Panc1 (cell line): ENCODE data around the gene NPAS3. TPM values are rescaled to one million over a fixed set of nuclear protein-coding genes. Genes with fewer than 3 reads are reported as not detected.

Experiments used
- ATAC-seq: fragments of 200-7000 bp; cut with Tn5 transposase; 2 replicates; pipeline ENCODE4 v1.9.1; 2020; ENCODE audit warnings: mild to moderate bottlenecking, moderate library complexity
- BruUV-seq: library from RNA; stranded (reverse); fragments of 400-500 nt; replicated peaks from 2 replicates; lab custom pipeline; 2021; lab: Mats Ljungman, UMichigan
- CTCF ChIA-PET: fragments of 300-600 bp; sonication (Branson Sonifier 250); formaldehyde crosslinking; loops from one replicate; lab custom pipeline; 2022; ENCODE audit warnings: antibody characterized with exemption; lab: Charles Lee
- POLR2A ChIA-PET: fragments of 300-600 bp; sonication (Branson Sonifier 250); formaldehyde crosslinking; loops from one replicate; lab custom pipeline; 2022; ENCODE audit warnings: antibody characterized with exemption; lab: Charles Lee
- DNase-seq: peaks from one replicate; pipeline ENCODE4 v3.0.0-alpha.2; 2010; ENCODE audit warnings: low read depth, low spot score
- H3K27ac ChIP-seq: 2 replicates; pipeline ENCODE4 v1.5.1; 2011; ENCODE audit warnings: mild to moderate bottlenecking, low read length, inconsistent platforms
- H3K27me3 ChIP-seq: fragments of 200-500 bp; sonication (Bioruptor generic); 2 replicates; pipeline ENCODE4 v1.6.0; 2014; ENCODE audit warnings: low read length, inconsistent platforms; ENCODE audit not compliant: control insufficient read depth, insufficient read depth
- H3K36me3 ChIP-seq: fragments of 200-500 bp; sonication (Bioruptor generic); 2 replicates; pipeline ENCODE4 v1.5.1; 2014; ENCODE audit warnings: inconsistent platforms, mild to moderate bottlenecking, low read length, moderate library complexity; ENCODE audit not compliant: control insufficient read depth, insufficient read depth
- H3K4me1 ChIP-seq: 2 replicates; pipeline ENCODE4 v1.5.1; 2011; ENCODE audit warnings: inconsistent platforms, mild to moderate bottlenecking, low read length, moderate library complexity; ENCODE audit not compliant: control insufficient read depth, insufficient read depth
- H3K4me3 ChIP-seq, 2 experiments: 2 replicates each; pipeline ENCODE4 v1.5.1; 2011 to 2012; ENCODE audit warnings: low read depth in 2 of 2, low read length in 2 of 2, mild to moderate bottlenecking in 2 of 2, inconsistent platforms in 1 of 2, moderate library complexity in 1 of 2
- H3K9me3 ChIP-seq: fragments of 200-500 bp; sonication (Bioruptor generic); 2 replicates; pipeline ENCODE4 v1.5.1; 2014; ENCODE audit warnings: low read depth, mild to moderate bottlenecking, inconsistent platforms, low read length, moderate library complexity; ENCODE audit not compliant: control insufficient read depth, insufficient read depth
- CTCF ChIP-seq: fragments of 450-650 bp; IDR thresholded peaks from 2 replicates; pipeline ENCODE4 v1.5.1; 2017; ENCODE audit warnings: mild to moderate bottlenecking
- POLR2AphosphoS5 ChIP-seq: IDR thresholded peaks from 2 replicates; pipeline ENCODE4 v1.6.1; 2012; ENCODE audit warnings: mild to moderate bottlenecking, low read depth, low read length, moderate library complexity
- REST ChIP-seq, 2 experiments: IDR thresholded peaks; 2 replicates each; pipeline ENCODE4 v1.6.1; 2011 to 2012; ENCODE audit warnings: low read depth in 2 of 2, control low read depth in 1 of 2, low read length in 1 of 2, mild to moderate bottlenecking in 1 of 2, moderate library complexity in 1 of 2; ENCODE audit not compliant: insufficient read depth in 1 of 2
- SIN3A ChIP-seq: IDR thresholded peaks from 2 replicates; pipeline ENCODE4 v1.6.1; 2012; ENCODE audit warnings: low read depth, mild to moderate bottlenecking, low read length, moderate library complexity, borderline replicate concordance; ENCODE audit not compliant: insufficient read depth
- TCF7L2 ChIP-seq: IDR thresholded peaks from 2 replicates; pipeline ENCODE4 v1.6.1; 2011; ENCODE audit warnings: mild to moderate bottlenecking, low read depth, low read length, inconsistent platforms
- in situ Hi-C: cut with HindIII; loops from 2 replicates; pipeline ENCODE4 v1.10.0; 2016; ENCODE audit warnings: low sequenced_read_pairs, low pct_unique_long_range_greater_than_20kb
- intact Hi-C: fragments of 100-400 bp; cut with micrococcal nuclease; formaldehyde crosslinking; loops from one replicate; pipeline ENCODE4 v1.10.0; 2022; ENCODE audit not compliant: unreplicated experiment
- total RNA-seq: library from RNA; stranded (reverse); gene quantifications from one replicate; pipeline ENCODE4 v1.2.1, GENCODE V29; 2021; ENCODE audit not compliant: unreplicated experiment

Gene NPAS3
- total RNA-seq, 1 experiment from 2014 or later, result 0.23 TPM

DNA sequence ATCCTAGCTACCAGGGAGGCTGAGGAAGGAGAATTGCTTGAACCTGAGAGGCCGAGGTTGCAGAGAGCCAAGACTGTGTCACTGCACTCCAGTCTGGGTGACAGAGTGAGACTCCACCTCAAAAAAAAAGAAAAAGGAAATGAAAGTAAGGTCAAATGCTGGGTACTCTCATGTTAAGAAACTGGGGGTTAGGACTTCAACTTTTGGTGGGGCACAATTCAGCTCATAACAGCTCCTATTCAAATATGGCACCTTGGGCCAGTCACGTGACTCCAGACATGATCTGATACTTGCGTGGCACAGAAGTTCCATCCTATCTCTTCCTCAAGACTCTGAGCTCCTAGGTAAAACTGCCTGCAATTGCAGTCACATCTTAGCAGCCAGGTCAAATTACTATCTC, 869.5 kb downstream of the NPAS3 start:
- Histone ChIP-seq H3K4me1 (no peaks in the 10 kb centered on the region), H3K27ac (no peak overlapping the region), H3K36me3 (no peaks in the 10 kb centered on the region), H3K27me3 (no peaks in the 10 kb centered on the region), H3K9me3 (no peaks in the 10 kb centered on the region), H3K4me3 (no peak overlapping the region)
- ChIA-PET CTCF (no interaction called here), POLR2A (no interaction called here)
- intact Hi-C loops (no loop called here), in situ Hi-C loops (no loop called here)
- BruUV-seq, result no TSS peak
- ATAC-seq, result no peak
- DNase-seq, result no peak
- no peak for TF ChIP-seq CTCF
- TF ChIP-seq SIN3A, result no peak

GRCh38 chr14:33809396-33809981, 870.8 kb downstream of the NPAS3 start:
- Histone ChIP-seq H3K4me3 (no peak overlapping the region), H3K4me1 (no peaks in the 10 kb centered on the region), H3K27me3 (no peaks in the 10 kb centered on the region), H3K9me3 (no peaks in the 10 kb centered on the region), H3K27ac (no peak overlapping the region), H3K36me3 (no peaks in the 10 kb centered on the region)
- no TSS peak for BruUV-seq
- intact Hi-C loops (no loop called here), in situ Hi-C loops (no loop called here)
- ChIA-PET POLR2A (no interaction called here), CTCF (no interaction called here)
- ATAC-seq (no peak), DNase-seq (no peak)
- TF ChIP-seq POLR2AphosphoS5 (no peak), SIN3A (no peak), REST (IDR thresholded peaks at IDR 0.05; ENCODE audit: insufficient read depth in 1 of 2, low read depth in 2 of 2, low read length in 1 of 2) (no peak), CTCF (no peak), TCF7L2 (no peak)
